GM12878 (cell line): ENCODE data around the gene SMARCC2. TPM values are rescaled to one million over a fixed set of nuclear protein-coding genes. Genes with fewer than 3 reads are reported as not detected.

ENCODE experiments used
- EZH2 ChIP-seq: IDR thresholded peaks from 2 replicates; pipeline ENCODE4 v1.6.1; 2012; ENCODE audit warnings: low read depth, mild to moderate bottlenecking, control low read depth, inconsistent platforms, low read length, borderline replicate concordance; ENCODE audit not compliant: control insufficient read depth
- IKZF2 ChIP-seq, 2 experiments: fragments of 450-650 bp; IDR thresholded peaks; 2 replicates each; pipeline ENCODE4 v1.6.1; 2017; ENCODE audit warnings: mild to moderate bottlenecking in 2 of 2, moderate library complexity in 2 of 2
- MEF2B ChIP-seq: fragments of 450-650 bp; IDR thresholded peaks from 2 replicates; pipeline ENCODE4 v1.6.1; 2018; ENCODE audit warnings: mild to moderate bottlenecking, moderate library complexity; ENCODE audit not compliant: partially characterized antibody, poor library complexity, severe bottlenecking
- MYB ChIP-seq: fragments of 150-350 bp; IDR thresholded peaks from 2 replicates; pipeline ENCODE4 v1.6.1; 2014; ENCODE audit warnings: mild to moderate bottlenecking, low read depth, low read length, borderline replicate concordance
- MYC ChIP-seq: IDR thresholded peaks from 2 replicates; pipeline ENCODE4 v1.6.1; 2011; ENCODE audit warnings: mild to moderate bottlenecking, low read length, moderate library complexity, inconsistent platforms; ENCODE audit not compliant: insufficient read depth, insufficient replicate concordance, insufficient read length, severe bottlenecking
- RELA ChIP-seq: fragments of 450-650 bp; IDR thresholded peaks from 2 replicates; pipeline ENCODE4 v1.8.0; 2014; ENCODE audit warnings: borderline replicate concordance; ENCODE audit not compliant: partially characterized antibody
- SMC3 ChIP-seq: IDR thresholded peaks from 2 replicates; pipeline ENCODE4 v1.6.1; 2011; ENCODE audit warnings: low read length, improper control_type of control experiment, borderline replicate concordance
- SRF ChIP-seq, 2 experiments: IDR thresholded peaks; 2 replicates each; pipeline ENCODE4 v1.6.1; 2011; ENCODE audit warnings: low read depth in 2 of 2, low read length in 2 of 2, mild to moderate bottlenecking in 1 of 2, moderate library complexity in 1 of 2
- TAF1 ChIP-seq: IDR thresholded peaks from 2 replicates; pipeline ENCODE4 v1.6.1; 2011; ENCODE audit warnings: mild to moderate bottlenecking, low read depth, low read length, borderline replicate concordance
- TBL1XR1 ChIP-seq: IDR thresholded peaks from 2 replicates; pipeline ENCODE4 v1.6.1; 2012; ENCODE audit warnings: low read depth, low read length, improper control_type of control experiment
- polyA plus RNA-seq, 11 experiments: library from polyadenylated mRNA; depleted of rRNA in 4 of 11; unstranded in 6 of 11; stranded (reverse) in 5 of 11; fragments of >200 nt; fragmentation: Nextera tagmentation in 4 of 11; fragmentation: Illumina TruSeq in 1 of 11; extraction: Ambion mirVana in 4 of 11; extraction: Trizol in 1 of 11; gene quantifications; 1 replicate in 1 of 11; 2 replicates in 10 of 11; pipeline versions ENCODE4 v1.2.1 to v1.2.3, GENCODE V29; 2011 to 2016; ENCODE audit warnings: inconsistent platforms in 2 of 11, missing spikeins in 2 of 11, low read depth in 1 of 11
- total RNA-seq, 4 experiments: library from RNA; depleted of rRNA in 3 of 4; stranded (reverse); fragments of >200 nt in 3 of 4; fragmentation: Illumina TruSeq in 1 of 4; extraction: Trizol in 1 of 4; gene quantifications; 2 replicates each; pipeline versions ENCODE4 v1.2.1 to v1.2.3, GENCODE V29; 2013 to 2021
- TF ChIP-seq, protein P1 (sequence below): fragments of 450-650 bp; IDR thresholded peaks from 2 replicates; pipeline ENCODE4 v1.6.1; 2016; ENCODE audit warnings: mild to moderate bottlenecking
- TF ChIP-seq, protein P2 (sequence below): IDR thresholded peaks from 2 replicates; pipeline ENCODE4 v1.6.1; 2012; ENCODE audit warnings: low read depth, low read length, improper control_type of control experiment
- TF ChIP-seq, protein P3 (sequence below): fragments of 450-650 bp; IDR thresholded peaks from 2 replicates; pipeline ENCODE4 v1.6.1; 2018; ENCODE audit warnings: borderline replicate concordance, mild to moderate bottlenecking; ENCODE audit not compliant: partially characterized antibody
- TF ChIP-seq, protein P4 (sequence below): fragments of 450-650 bp; IDR thresholded peaks from 2 replicates; pipeline ENCODE4 v1.6.1; 2017; ENCODE audit warnings: mild to moderate bottlenecking, low read depth, inconsistent platforms; ENCODE audit not compliant: poor library complexity, severe bottlenecking
- TF ChIP-seq, protein P5 (sequence below): fragments of 450-650 bp; conservative IDR thresholded peaks from 2 replicates; pipeline ENCODE4 v1.6.1; 2017; ENCODE audit warnings: mild to moderate bottlenecking, moderate library complexity
- TF ChIP-seq, protein P6 (sequence below): fragments of 450-650 bp; IDR thresholded peaks from 2 replicates; pipeline ENCODE4 v1.6.1; 2017; ENCODE audit warnings: antibody characterized with exemption, mild to moderate bottlenecking, moderate library complexity

The SMARCC2 gene
- total and polyA plus RNA-seq, 10 of the 15 experiments (the other 5 are each of a cell fraction or from before 2014, with no cell fraction given): 13.6 to 71.2 (median 42.3) TPM

DNA sequence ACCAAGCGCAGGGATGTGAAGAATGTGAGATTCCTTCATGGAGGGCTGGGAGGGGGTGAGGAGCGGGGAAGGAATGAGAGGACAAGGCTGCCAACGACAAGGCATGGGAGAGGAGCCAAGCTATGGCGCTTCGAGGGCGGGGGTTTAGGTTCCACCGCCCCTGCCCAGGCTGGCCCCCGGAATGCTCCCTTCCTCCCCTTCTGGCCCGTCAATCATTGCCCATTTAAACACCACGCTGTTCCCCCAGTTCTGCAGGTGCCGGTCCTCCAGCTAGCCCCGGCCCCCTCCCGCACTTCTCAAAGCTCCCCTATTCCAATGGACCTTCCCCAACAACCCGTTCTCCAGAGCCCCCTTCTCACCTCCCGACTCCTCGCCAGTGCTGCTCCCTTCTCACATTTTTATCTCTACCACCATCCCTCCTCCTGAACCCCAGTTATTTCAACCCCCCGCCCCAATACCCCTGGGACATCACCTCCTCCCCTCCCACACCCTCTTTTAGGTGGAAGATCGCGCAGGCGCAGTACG lies 32.0 kb upstream of the SMARCC2 start (continued):
- TF ChIP-seq SRF (IDR thresholded peaks at IDR 0.05; ENCODE audit: low read depth in 2 of 2, low read length in 2 of 2) (no peak), TAF1 (no peak), MYB (no peak), SMC3 (no peak), IKZF2 (IDR thresholded peaks at IDR 0.05) (peak in 1 of 2 experiments; percentile 20; a peak in 2 of 4 replicates), EZH2 (no peak), TBL1XR1 (no peak), RELA (no peak), MYC (no peak), MEF2B (peak; percentile 96)
- TF ChIP-seq, protein P1, sequence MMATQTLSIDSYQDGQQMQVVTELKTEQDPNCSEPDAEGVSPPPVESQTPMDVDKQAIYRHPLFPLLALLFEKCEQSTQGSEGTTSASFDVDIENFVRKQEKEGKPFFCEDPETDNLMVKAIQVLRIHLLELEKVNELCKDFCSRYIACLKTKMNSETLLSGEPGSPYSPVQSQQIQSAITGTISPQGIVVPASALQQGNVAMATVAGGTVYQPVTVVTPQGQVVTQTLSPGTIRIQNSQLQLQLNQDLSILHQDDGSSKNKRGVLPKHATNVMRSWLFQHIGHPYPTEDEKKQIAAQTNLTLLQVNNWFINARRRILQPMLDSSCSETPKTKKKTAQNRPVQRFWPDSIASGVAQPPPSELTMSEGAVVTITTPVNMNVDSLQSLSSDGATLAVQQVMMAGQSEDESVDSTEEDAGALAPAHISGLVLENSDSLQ: peak; percentile 89
- TF ChIP-seq, protein P2, sequence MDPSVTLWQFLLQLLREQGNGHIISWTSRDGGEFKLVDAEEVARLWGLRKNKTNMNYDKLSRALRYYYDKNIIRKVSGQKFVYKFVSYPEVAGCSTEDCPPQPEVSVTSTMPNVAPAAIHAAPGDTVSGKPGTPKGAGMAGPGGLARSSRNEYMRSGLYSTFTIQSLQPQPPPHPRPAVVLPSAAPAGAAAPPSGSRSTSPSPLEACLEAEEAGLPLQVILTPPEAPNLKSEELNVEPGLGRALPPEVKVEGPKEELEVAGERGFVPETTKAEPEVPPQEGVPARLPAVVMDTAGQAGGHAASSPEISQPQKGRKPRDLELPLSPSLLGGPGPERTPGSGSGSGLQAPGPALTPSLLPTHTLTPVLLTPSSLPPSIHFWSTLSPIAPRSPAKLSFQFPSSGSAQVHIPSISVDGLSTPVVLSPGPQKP: no peak
- TF ChIP-seq, protein P3, sequence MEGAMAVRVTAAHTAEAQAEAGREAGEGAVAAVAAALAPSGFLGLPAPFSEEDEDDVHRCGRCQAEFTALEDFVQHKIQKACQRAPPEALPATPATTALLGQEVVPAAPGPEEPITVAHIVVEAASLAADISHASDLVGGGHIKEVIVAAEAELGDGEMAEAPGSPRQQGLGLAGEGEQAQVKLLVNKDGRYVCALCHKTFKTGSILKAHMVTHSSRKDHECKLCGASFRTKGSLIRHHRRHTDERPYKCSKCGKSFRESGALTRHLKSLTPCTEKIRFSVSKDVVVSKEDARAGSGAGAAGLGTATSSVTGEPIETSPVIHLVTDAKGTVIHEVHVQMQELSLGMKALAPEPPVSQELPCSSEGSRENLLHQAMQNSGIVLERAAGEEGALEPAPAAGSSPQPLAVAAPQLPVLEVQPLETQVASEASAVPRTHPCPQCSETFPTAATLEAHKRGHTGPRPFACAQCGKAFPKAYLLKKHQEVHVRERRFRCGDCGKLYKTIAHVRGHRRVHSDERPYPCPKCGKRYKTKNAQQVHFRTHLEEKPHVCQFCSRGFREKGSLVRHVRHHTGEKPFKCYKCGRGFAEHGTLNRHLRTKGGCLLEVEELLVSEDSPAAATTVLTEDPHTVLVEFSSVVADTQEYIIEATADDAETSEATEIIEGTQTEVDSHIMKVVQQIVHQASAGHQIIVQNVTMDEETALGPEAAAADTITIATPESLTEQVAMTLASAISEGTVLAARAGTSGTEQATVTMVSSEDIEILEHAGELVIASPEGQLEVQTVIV: peak; percentile 20
- TF ChIP-seq, protein P4, sequence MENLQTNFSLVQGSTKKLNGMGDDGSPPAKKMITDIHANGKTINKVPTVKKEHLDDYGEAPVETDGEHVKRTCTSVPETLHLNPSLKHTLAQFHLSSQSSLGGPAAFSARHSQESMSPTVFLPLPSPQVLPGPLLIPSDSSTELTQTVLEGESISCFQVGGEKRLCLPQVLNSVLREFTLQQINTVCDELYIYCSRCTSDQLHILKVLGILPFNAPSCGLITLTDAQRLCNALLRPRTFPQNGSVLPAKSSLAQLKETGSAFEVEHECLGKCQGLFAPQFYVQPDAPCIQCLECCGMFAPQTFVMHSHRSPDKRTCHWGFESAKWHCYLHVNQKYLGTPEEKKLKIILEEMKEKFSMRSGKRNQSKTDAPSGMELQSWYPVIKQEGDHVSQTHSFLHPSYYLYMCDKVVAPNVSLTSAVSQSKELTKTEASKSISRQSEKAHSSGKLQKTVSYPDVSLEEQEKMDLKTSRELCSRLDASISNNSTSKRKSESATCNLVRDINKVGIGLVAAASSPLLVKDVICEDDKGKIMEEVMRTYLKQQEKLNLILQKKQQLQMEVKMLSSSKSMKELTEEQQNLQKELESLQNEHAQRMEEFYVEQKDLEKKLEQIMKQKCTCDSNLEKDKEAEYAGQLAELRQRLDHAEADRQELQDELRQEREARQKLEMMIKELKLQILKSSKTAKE: no peak
- TF ChIP-seq, protein P5, sequence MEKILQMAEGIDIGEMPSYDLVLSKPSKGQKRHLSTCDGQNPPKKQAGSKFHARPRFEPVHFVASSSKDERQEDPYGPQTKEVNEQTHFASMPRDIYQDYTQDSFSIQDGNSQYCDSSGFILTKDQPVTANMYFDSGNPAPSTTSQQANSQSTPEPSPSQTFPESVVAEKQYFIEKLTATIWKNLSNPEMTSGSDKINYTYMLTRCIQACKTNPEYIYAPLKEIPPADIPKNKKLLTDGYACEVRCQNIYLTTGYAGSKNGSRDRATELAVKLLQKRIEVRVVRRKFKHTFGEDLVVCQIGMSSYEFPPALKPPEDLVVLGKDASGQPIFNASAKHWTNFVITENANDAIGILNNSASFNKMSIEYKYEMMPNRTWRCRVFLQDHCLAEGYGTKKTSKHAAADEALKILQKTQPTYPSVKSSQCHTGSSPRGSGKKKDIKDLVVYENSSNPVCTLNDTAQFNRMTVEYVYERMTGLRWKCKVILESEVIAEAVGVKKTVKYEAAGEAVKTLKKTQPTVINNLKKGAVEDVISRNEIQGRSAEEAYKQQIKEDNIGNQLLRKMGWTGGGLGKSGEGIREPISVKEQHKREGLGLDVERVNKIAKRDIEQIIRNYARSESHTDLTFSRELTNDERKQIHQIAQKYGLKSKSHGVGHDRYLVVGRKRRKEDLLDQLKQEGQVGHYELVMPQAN: 0 out of 2 replicates have a peak, but pooled peaks have one; percentile 37
- TF ChIP-seq, protein P6, sequence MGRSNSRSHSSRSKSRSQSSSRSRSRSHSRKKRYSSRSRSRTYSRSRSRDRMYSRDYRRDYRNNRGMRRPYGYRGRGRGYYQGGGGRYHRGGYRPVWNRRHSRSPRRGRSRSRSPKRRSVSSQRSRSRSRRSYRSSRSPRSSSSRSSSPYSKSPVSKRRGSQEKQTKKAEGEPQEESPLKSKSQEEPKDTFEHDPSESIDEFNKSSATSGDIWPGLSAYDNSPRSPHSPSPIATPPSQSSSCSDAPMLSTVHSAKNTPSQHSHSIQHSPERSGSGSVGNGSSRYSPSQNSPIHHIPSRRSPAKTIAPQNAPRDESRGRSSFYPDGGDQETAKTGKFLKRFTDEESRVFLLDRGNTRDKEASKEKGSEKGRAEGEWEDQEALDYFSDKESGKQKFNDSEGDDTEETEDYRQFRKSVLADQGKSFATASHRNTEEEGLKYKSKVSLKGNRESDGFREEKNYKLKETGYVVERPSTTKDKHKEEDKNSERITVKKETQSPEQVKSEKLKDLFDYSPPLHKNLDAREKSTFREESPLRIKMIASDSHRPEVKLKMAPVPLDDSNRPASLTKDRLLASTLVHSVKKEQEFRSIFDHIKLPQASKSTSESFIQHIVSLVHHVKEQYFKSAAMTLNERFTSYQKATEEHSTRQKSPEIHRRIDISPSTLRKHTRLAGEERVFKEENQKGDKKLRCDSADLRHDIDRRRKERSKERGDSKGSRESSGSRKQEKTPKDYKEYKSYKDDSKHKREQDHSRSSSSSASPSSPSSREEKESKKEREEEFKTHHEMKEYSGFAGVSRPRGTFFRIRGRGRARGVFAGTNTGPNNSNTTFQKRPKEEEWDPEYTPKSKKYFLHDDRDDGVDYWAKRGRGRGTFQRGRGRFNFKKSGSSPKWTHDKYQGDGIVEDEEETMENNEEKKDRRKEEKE: peak; percentile 81
